ENCODE measurements around the gene RAB3IL1. TPM values are rescaled to one million over a fixed set of nuclear protein-coding genes. Genes with fewer than 3 reads are reported as not detected.

The RAB3IL1 gene
- total and polyA plus RNA-seq, 9 of the 15 experiments (the other 6 are each of a cell fraction or from before 2014, with no cell fraction given) = 0.15 to 42.6 (median 15.5) TPM

GRCh38 chr11:61959678-61960077 lies 42.3 kb upstream of the RAB3IL1 start:
- ATAC-seq (no peak), DNase-seq (ENCODE audit: extremely low read depth in 1 of 4, low spot score in 3 of 4) (peak in 1 of 4 experiments; percentile 3), FAIRE-seq (no peak)
- intact Hi-C loops (cut with micrococcal nuclease) (no loop called here), in situ Hi-C loops (cut with MboI) (no loop called here)
- ChIA-PET CTCF (ENCODE audit: low intra/inter-chr PET ratio) (no interaction called here), POLR2A (interaction anchor here (11.8 kb wide), 1 partner anchor 11 kb away, joined by 327 read pairs; the partner anchor contains the start of gene BEST1)
- H3K27me3 ChIP-seq (ENCODE audit: control insufficient read depth in 2 of 2, insufficient read depth in 2 of 2, low read length in 2 of 2) = no peaks in the 10 kb centered on the region
- no peaks in the 10 kb centered on the region for H3K9me3 ChIP-seq (replicated peaks; ENCODE audit: control insufficient read depth, insufficient read depth, low read depth, low read length)
- no peak overlapping the region for H2AFZ ChIP-seq (ENCODE audit: low read depth, low read length)
- WGBS (ENCODE audit: insufficient coverage, low coverage, missing lambda C conversion rate) = 86% methylated on average over 6 of the region's 6 CpGs
- peaks cover 47% of the 10 kb centered on the region in 2 experiments for H3K4me1 ChIP-seq (replicated peaks in 1 of 2; ENCODE audit: control insufficient read depth in 2 of 2, insufficient read depth in 2 of 2, low read length in 2 of 2)
- peaks cover 6% of the 10 kb centered on the region for H3K9me1 ChIP-seq (ENCODE audit: control insufficient read depth, insufficient read depth, low read length)
- peaks cover 17% of the 10 kb centered on the region for H3K36me3 ChIP-seq (ENCODE audit: control insufficient read depth, insufficient read depth, low read length)
- no TSS peak for BruUV-seq (replicated peaks)
- no peak overlapping the region for H3K4me2 ChIP-seq (ENCODE audit: insufficient read depth, low read length)
- no peak overlapping the region for H3K27ac ChIP-seq (ENCODE audit: extremely low read depth, low read depth, low read length)
- H4K20me1 ChIP-seq (replicated peaks; ENCODE audit: control insufficient read depth, insufficient read depth, low read length) = peaks cover 20% of the 10 kb centered on the region
- peaks cover 14% of the 10 kb centered on the region for H3K79me2 ChIP-seq (ENCODE audit: control insufficient read depth, insufficient read depth, low read length)
- no peak overlapping the region for H3K4me3 ChIP-seq
- TF ChIP-seq PHB2 (IDR thresholded peaks at IDR 0.05; ENCODE audit: low read depth) (no peak), ADNP (tag; IDR thresholded peaks at IDR 0.05) (peak; percentile 66; the same call in 1 of the 2 replicates), POLR2G (IDR thresholded peaks at IDR 0.05; ENCODE audit: low read depth, low read length) (0 out of 2 replicates have a peak, but pooled peaks have one; percentile 24), PPARD (CRISPR knock-in tag; IDR thresholded peaks at IDR 0.05) (no peak), ZFP30 (CRISPR knock-in tag; IDR thresholded peaks at IDR 0.05; ENCODE audit: borderline replicate concordance) (no peak), PURB (CRISPR knock-in tag; IDR thresholded peaks at IDR 0.05; ENCODE audit: low read depth) (no peak), ZC3H4 (CRISPR knock-in tag; IDR thresholded peaks at IDR 0.05; ENCODE audit: borderline replicate concordance) (no peak), NRF1 (conservative IDR thresholded peaks at IDR 0.05 in 1 of 2, IDR thresholded peaks at IDR 0.05 in 1 of 2) (no peak), CAMTA2 (CRISPR knock-in tag; conservative IDR thresholded peaks at IDR 0.05) (no peak), CBX1 (IDR thresholded peaks at IDR 0.05; ENCODE audit: low read depth) (peak; percentile 64; the same call in 1 of the 2 replicates), KAT7 (CRISPR knock-in tag; IDR thresholded peaks at IDR 0.05; ENCODE audit: borderline replicate concordance) (no peak), BCOR (IDR thresholded peaks at IDR 0.05) (peak; percentile 78), RBM25 (IDR thresholded peaks at IDR 0.05; ENCODE audit: low read depth, low read length, severe bottlenecking) (peak; percentile 85), ZNF3 (CRISPR knock-in tag; IDR thresholded peaks at IDR 0.05) (no peak), KDM1A (IDR thresholded peaks at IDR 0.05) (peak; percentile 41 to 63; a peak in 2 of 4 replicates), ZNF586 (CRISPR knock-in tag; conservative IDR thresholded peaks at IDR 0.05) (no peak), RCOR1 (IDR thresholded peaks at IDR 0.05; ENCODE audit: borderline replicate concordance in 1 of 2, low read depth in 2 of 2, low read length in 2 of 2) (peak in 1 of 2 experiments; percentile 39; a peak in 2 of 4 replicates)
- TF ChIP-seq, protein P1, sequence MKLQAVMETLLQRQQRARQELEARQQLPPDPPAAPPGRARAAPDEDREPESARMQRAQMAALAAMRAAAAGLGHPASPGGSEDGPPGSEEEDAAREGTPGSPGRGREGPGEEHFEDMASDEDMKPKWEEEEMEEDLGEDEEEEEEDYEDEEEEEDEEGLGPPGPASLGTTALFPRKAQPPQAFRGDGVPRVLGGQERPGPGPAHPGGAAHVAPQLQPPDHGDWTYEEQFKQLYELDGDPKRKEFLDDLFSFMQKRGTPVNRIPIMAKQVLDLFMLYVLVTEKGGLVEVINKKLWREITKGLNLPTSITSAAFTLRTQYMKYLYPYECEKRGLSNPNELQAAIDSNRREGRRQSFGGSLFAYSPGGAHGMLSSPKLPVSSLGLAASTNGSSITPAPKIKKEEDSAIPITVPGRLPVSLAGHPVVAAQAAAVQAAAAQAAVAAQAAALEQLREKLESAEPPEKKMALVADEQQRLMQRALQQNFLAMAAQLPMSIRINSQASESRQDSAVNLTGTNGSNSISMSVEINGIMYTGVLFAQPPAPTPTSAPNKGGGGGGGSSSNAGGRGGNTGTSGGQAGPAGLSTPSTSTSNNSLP (IDR thresholded peaks at IDR 0.05; ENCODE audit: borderline replicate concordance, low read depth, low read length) = no peak
- TF ChIP-seq, protein P2, sequence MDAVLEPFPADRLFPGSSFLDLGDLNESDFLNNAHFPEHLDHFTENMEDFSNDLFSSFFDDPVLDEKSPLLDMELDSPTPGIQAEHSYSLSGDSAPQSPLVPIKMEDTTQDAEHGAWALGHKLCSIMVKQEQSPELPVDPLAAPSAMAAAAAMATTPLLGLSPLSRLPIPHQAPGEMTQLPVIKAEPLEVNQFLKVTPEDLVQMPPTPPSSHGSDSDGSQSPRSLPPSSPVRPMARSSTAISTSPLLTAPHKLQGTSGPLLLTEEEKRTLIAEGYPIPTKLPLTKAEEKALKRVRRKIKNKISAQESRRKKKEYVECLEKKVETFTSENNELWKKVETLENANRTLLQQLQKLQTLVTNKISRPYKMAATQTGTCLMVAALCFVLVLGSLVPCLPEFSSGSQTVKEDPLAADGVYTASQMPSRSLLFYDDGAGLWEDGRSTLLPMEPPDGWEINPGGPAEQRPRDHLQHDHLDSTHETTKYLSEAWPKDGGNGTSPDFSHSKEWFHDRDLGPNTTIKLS (IDR thresholded peaks at IDR 0.05; ENCODE audit: borderline replicate concordance, low read depth) = no peak
- H3K9ac ChIP-seq (ENCODE audit: insufficient read depth in 1 of 2, low read depth in 2 of 2, low read length in 2 of 2) = no peak overlapping the region; a peak in 1 of 4 replicates

Measured in K562 (cell line).